GM19468 (cell line): ENCODE measurements around the gene ADIRF.
"Not testable (repeated sequence)": the region's sequence is repeated elsewhere in the genome, so short reads cannot be mapped to it uniquely, and the experiment has no call there.

ENCODE experiments used
- ATAC-seq: cut with Tn5 transposase; IDR thresholded peaks from one replicate; pipeline ENCODE4 v1.9.1; 2021; ENCODE audit warnings: mild to moderate bottlenecking, moderate library complexity, moderate number of reproducible peaks; ENCODE audit not compliant: unreplicated experiment; ENCODE audit errors: extremely low read depth

Gene ADIRF

GRCh38 chr10:86968271-86968993 is at the start of gene ADIRF:
Gene ADIRF (plus strand): TSS chr10:86968482. CDS start chr10:86968545, 63 bp downstream.
- ATAC-seq, result no peak

- ATAC-seq, result no peak
Observed at GRCh38 chr10:86922553-86922961, 45.7 kb upstream of the ADIRF start.

GRCh38 chr10:86929468-86930380 is 38.6 kb upstream of the ADIRF start:
- no peak for ATAC-seq

- no peak for ATAC-seq
Observed at GRCh38 chr10:86931872-86932271, 36.4 kb upstream of the ADIRF start.

GRCh38 chr10:86932674-86933073 is 35.6 kb upstream of the ADIRF start:
- no peak for ATAC-seq

- not testable (repeated sequence) for ATAC-seq
Observed at GRCh38 chr10:86934162-86934711, 34.0 kb upstream of the ADIRF start.

GRCh38 chr10:86936661-86937501 is 31.4 kb upstream of the ADIRF start:
- no peak for ATAC-seq

GRCh38 chr10:86937502-86938154 is 30.7 kb upstream of the ADIRF start:
- no peak for ATAC-seq

GRCh38 chr10:86938260-86938659 is 30.0 kb upstream of the ADIRF start:
- no peak for ATAC-seq

GRCh38 chr10:86940076-86940475 is 28.2 kb upstream of the ADIRF start:
- not testable (repeated sequence) for ATAC-seq

- ATAC-seq, result no peak
Observed at GRCh38 chr10:86940677-86941076, 27.6 kb upstream of the ADIRF start.

GRCh38 chr10:86941426-86941825 is 26.9 kb upstream of the ADIRF start:
- no peak for ATAC-seq

- no peak for ATAC-seq
Observed at GRCh38 chr10:86941991-86942421, 26.3 kb upstream of the ADIRF start.

GRCh38 chr10:86942441-86943315 is 25.6 kb upstream of the ADIRF start:
- no peak for ATAC-seq

GRCh38 chr10:86943316-86944030 is 24.8 kb upstream of the ADIRF start:
- ATAC-seq, result no peak

GRCh38 chr10:86944031-86944419 is 24.3 kb upstream of the ADIRF start:
- ATAC-seq, result no peak

GRCh38 chr10:86944471-86944870 is 23.8 kb upstream of the ADIRF start:
- ATAC-seq, result no peak

GRCh38 chr10:86944907-86945306 is 23.4 kb upstream of the ADIRF start:
- ATAC-seq, result no peak
